ENCODE measurements around the gene LIG3.

DNA sequence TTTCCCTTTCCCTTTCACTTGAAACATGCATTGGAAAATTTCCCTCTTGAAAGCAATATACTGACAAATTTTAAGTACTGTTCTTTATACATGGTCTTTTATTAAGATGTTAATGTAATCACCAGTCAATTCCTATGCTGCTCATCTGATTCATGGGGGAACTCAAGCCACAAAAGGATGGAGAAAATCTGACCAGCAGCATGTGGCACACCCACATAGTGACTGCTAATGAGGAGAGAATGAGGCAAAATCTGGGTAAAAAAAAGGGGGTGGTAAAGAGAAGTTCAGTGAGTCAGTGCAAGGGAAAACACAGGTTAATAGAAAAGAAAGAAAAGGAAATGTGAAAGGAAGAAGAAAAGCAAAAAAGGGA lies 71.9 kb downstream of the LIG3 start:
- TF ChIP-seq EZH2phosphoT487 (IDR thresholded peaks at IDR 0.05; ENCODE audit: insufficient read depth, low read depth) (no peak), EZH2 (IDR thresholded peaks at IDR 0.05; ENCODE audit: insufficient read depth, poor library complexity, severe bottlenecking) (no peak)

All from GM23248 (cell line).